Sigmoid colon (tissue), 4 donors: ENCODE measurements around the gene PATJ.

Experiments
- POLR2A ChIP-seq, 2 donors: fragments of 450-650 bp; IDR thresholded peaks; one replicate each; pipeline ENCODE4 v1.6.1; 2016; ENCODE audit warnings: antibody characterized with exemption in 2 of 2, mild to moderate bottlenecking in 2 of 2, moderate library complexity in 2 of 2
- POLR2AphosphoS5 ChIP-seq, 4 donors: sonication (generic); formaldehyde crosslinking; IDR thresholded peaks; one replicate each; pipeline ENCODE4 v1.6.1; 2017; ENCODE audit warnings: antibody characterized with exemption in 4 of 4
- TF ChIP-seq, protein P1 (sequence below), 4 experiments: fragments of 450-650 bp in 3 of 4; fragments of 200-600 bp in 1 of 4; IDR thresholded peaks; one replicate each; pipeline ENCODE4 v1.5.1; 2016 to 2019; ENCODE audit warnings: antibody characterized with exemption in 4 of 4, mild to moderate bottlenecking in 3 of 4, moderate library complexity in 2 of 4

DNA sequence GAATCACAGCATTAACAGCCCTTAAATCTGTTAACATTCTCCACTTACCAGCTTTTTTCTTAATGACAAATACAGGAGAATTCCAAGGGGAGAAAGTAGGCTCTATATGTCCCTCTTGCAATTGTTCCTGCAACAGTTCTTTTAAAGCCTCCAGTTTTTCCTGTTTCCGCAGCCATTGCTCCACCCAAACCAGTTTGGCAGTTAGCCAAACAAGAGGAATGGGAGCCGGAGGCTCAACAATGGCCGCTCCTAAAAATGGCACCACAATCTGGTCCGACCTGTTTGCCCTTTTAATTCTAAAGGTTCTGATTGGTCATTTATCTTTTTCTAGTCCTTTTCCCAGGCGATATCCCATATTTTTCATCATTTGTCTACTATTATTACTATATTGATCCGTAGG, 438.4 kb downstream of the PATJ start:
- TF ChIP-seq, protein P1, sequence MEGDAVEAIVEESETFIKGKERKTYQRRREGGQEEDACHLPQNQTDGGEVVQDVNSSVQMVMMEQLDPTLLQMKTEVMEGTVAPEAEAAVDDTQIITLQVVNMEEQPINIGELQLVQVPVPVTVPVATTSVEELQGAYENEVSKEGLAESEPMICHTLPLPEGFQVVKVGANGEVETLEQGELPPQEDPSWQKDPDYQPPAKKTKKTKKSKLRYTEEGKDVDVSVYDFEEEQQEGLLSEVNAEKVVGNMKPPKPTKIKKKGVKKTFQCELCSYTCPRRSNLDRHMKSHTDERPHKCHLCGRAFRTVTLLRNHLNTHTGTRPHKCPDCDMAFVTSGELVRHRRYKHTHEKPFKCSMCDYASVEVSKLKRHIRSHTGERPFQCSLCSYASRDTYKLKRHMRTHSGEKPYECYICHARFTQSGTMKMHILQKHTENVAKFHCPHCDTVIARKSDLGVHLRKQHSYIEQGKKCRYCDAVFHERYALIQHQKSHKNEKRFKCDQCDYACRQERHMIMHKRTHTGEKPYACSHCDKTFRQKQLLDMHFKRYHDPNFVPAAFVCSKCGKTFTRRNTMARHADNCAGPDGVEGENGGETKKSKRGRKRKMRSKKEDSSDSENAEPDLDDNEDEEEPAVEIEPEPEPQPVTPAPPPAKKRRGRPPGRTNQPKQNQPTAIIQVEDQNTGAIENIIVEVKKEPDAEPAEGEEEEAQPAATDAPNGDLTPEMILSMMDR (IDR thresholded peaks at IDR 0.05) = no peak
- no peak for TF ChIP-seq POLR2A (IDR thresholded peaks at IDR 0.05)
- TF ChIP-seq POLR2AphosphoS5 (IDR thresholded peaks at IDR 0.05) = no peak
